ENCODE measurements around the gene GADL1.

The GADL1 gene, protein sequence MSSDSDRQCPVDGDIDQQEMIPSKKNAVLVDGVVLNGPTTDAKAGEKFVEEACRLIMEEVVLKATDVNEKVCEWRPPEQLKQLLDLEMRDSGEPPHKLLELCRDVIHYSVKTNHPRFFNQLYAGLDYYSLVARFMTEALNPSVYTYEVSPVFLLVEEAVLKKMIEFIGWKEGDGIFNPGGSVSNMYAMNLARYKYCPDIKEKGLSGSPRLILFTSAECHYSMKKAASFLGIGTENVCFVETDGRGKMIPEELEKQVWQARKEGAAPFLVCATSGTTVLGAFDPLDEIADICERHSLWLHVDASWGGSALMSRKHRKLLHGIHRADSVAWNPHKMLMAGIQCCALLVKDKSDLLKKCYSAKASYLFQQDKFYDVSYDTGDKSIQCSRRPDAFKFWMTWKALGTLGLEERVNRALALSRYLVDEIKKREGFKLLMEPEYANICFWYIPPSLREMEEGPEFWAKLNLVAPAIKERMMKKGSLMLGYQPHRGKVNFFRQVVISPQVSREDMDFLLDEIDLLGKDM

DNA sequence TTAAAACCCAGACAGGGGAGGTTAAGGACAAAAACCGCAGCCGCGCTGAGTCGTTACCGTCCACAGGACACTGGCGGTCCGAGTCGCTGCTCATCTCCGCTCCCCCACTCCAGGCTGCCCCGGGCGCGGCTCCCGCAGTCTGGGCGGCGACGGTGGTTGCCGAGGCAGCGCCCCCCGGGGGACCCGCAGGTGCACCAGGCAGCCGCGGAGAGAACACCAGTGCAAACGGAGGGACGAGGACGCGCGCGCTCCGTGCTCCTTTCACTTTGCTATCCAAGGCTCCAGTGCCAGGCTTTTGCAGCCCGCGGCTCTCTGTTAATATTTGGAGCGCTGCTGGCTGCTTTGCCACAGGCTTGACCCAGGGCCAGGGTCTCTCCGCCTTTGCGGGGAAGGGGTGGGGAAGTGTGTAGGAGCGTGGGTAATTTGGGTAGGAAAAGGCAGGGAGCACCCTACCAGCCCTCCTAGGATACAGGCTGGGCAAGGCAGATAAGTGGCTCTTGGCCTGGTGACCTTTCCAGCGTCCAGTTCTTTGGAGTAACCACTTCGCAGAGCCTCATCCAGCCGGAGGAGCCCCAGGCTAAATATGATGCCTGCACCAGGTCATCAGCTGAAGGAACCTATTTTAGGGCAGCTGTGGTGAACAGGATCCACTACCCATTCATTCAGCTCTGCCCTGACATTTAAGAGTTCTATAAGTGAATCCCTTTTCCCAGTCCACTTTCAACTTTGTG is at the start of gene GADL1:
Gene GADL1, minus strand, starts transcription at position 141 of the 731 bp plus-strand sequence. Its CDS starts 47 bp downstream, at position 94.
- DNase-seq (ENCODE audit: low read depth), result no peak

- DNase-seq (ENCODE audit: low read depth), result no peak
These were observed 49.7 kb upstream of the GADL1 start for GRCh38 chr3:30944124-30944523.

- DNase-seq (ENCODE audit: low read depth), result no peak
These were observed 48.7 kb upstream of the GADL1 start for GRCh38 chr3:30943206-30943605.

DNA sequence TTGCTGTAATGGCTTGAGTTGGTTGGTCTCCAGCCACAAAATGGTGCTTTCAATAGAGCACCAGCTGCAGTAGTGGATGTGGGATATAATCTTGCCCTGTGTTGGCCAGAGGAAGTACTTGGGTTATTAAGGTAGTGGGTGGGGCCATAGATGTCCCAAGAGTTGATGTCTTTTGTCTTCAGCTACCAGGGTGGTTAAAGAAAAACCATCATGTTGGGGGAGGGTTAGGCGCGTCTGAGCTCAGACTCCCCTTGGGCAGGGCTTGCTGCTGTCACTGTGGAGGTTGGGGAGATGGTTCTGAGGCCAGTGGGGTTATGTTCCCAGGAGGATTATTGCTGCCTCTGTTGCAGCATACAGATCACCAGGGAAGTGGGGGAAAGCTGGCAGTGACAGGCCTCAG is 46.9 kb upstream of the GADL1 start:
- no peak for DNase-seq (ENCODE audit: low read depth)

- DNase-seq (ENCODE audit: low read depth), result no peak
These were observed 46.3 kb upstream of the GADL1 start for GRCh38 chr3:30940740-30941139.

DNA sequence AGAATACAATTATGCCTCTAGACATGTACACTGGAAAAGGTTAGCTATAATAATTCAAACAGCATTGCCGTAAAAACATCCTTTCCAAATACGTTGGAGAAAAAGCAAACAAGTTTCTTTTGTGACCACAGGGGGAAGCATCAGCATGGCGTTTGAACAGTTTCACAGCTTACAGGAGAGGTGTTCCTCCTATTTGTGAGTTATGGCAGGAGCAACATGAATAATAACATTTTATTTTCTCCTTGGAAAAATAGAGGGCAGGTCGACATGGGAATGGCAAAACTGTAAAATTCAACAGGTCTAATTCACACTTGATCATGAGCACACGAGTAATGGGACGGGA is 39.7 kb upstream of the GADL1 start:
- DNase-seq (ENCODE audit: low read depth), result no peak

DNA sequence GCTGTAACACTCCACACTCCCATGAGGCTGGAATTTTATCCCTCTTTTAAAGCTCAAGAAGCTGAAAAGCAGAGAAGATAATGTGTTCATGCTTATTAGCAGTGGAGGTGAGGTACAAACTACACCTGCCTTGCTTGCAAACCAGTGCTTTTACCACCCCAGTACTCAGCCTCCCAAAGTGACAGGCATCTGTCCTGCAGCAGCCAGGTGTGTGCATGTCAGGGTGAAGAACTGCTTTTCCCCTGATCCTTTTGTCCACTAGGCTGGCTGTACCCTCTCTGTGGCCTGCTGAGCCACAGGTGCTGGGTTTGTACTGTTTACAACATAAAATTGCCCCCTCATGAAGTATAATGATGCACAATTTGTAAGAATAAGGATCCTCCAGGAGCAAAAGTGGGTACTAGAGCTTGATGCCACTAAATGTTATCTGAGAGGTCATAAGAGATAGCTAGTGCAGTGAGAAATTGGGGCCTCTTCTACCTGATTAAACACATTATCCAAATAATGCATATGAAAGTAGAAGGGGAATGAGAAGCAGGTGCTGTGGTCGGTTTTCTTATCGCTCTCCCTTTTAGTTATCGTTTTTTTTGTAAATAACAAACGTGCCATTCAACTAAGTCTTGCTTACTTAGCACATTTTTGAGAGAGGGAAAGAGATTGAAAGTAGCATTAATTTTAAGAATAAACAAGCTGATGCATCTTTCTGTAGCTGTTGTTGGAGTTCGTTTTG is 39.2 kb upstream of the GADL1 start:
- DNase-seq (ENCODE audit: low read depth), result no peak

- DNase-seq (ENCODE audit: low read depth), result no peak
These were observed 38.1 kb upstream of the GADL1 start for GRCh38 chr3:30932513-30933098.

DNA sequence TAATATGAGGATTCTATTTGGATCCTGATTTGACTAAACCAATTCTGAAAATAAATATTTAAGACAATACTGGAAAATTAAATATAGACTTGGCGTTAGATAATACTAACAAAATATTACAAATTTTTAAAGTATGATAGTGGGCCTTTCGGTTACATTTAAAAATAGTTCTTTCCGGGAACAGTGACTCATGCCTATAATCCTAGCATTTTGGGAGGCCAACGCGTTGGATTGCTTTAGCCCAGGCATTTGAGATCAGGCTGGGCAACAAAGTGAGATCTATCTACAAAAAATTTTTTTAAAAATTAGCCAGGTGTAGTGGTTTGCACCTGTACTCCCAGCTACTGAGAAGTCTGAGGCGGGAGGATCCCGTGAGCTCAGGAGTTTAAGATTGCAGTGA is 30.3 kb upstream of the GADL1 start:
- no peak for DNase-seq (ENCODE audit: low read depth)

DNA sequence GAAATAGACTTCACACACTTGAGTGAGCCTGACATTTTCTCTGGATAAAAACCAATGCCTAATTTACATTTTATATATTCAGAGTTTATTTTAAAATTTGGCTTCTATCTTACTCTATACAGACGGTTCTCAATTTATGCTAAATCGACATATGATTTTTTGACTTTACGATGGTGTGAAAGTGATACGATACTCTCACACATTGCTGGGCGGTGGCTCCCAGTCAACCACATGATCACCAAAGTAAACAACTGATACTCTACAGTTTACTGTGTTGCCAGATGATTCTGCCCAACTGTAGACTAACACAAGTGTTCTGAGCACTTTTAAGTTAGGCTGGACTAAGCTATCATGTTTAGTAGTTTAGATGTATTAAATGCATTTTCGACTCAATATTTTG is 25.1 kb upstream of the GADL1 start:
- no peak for DNase-seq (ENCODE audit: low read depth)

DNA sequence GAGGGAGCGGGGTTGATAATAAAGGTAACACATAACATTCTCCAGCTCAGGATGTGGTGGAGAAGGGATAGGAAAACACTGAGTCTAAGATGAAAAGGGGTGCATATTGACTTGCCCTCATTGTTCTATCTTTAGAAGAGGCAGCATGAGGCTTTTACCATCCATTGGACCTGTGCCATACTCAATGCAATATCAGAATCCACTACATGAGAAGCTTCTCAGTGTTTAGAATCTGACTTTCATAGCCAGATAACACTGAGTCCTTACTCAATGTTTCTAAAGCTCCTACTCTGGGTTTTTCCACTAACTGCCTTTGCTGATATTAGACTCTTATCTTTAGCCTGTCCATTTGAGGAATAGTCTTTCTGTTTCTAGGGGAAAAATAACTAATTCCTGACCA is 24.3 kb upstream of the GADL1 start:
- no peak for DNase-seq (ENCODE audit: low read depth)

DNA sequence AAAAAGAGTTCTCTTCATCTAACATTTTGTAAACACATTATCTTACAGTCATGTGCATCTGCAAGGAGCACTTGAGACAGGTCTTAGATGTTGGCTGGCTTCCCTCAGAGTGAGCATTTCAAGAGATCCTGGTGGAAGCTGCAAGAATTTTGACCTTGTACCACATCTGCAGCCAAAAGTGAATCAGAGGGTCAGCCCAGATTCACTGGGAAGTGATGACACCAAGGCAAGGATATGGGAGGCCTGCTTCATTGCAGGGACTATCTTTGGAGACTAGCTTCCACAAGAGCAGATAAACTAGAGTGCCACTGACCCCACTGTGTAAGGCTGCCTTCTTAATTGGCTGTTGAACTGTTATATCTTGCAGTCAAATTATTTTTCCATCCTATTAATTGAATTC is 21.3 kb upstream of the GADL1 start:
- no peak for DNase-seq (ENCODE audit: low read depth)

GRCh38 chr3:30914696-30915095 is 20.2 kb upstream of the GADL1 start:
- no peak for DNase-seq (ENCODE audit: low read depth)

GRCh38 chr3:30913176-30913575 is 18.7 kb upstream of the GADL1 start:
- no peak for DNase-seq (ENCODE audit: low read depth)

- no peak for DNase-seq (ENCODE audit: low read depth)
These were observed 17.8 kb upstream of the GADL1 start for GRCh38 chr3:30912301-30912700.

DNA sequence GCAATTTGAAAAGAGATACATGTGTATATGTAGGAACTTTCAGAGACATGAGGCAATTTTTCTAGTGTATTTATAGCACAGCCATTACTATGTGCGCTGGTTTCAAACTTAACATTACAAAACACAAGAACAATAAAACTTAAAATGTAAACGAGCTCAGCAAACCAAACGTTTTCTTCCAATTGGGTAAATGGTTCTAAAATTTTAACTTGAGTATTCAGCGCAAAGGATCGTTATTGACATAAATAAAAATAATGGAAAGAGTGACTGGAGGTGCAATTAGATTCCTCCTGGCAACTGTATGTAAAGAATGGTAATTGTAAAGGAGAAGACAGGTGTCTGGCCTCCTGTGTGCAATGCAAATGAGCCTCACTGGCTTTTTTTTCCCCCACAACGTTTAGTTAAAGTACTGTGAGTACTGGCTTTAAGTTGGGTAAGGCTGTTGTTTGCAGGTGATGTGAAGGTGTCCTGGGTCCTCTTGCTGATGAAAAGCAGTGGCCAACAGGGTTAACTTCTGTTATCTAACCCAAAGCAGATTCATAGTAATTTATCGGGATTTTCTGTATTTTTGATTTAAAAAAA is 14.1 kb upstream of the GADL1 start:
- DNase-seq (ENCODE audit: low read depth), result no peak

- DNase-seq (ENCODE audit: low read depth), result no peak
These were observed 10.5 kb upstream of the GADL1 start for GRCh38 chr3:30904996-30905395.

- no peak for DNase-seq (ENCODE audit: low read depth)
These were observed 868 bp upstream of the GADL1 start for GRCh38 chr3:30895329-30895728.

DNA sequence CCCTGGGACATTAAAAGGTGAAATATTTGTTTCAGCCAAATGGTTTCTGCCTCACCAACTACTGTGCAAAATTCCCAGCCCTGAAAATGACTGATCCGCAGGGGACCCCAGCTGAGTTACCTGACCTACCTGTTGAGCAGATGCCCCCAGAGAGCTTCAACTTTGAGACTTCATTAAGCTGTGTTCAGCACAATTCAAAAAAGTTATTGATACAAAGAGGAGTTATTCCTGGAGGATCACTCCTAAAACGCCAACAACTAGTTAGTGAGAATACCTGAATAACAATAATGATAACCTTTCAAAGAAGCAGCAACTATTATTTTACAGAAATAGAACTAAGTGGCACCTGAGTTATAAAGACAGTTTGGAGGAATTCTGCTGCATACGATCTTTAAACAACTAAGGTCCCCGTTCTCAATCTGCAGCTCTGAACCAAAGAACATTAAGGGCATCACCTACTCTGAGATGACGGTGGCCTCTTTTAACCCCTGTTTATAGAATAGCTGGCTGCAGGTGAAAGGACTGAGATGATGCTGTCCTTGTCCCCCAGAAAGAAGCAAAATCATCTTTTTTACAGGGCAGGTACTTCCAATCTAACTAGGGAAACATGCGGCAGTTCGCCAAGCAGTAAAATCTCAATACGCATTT is 659 bp downstream of the GADL1 start:
- DNase-seq (ENCODE audit: low read depth), result no peak

DNA sequence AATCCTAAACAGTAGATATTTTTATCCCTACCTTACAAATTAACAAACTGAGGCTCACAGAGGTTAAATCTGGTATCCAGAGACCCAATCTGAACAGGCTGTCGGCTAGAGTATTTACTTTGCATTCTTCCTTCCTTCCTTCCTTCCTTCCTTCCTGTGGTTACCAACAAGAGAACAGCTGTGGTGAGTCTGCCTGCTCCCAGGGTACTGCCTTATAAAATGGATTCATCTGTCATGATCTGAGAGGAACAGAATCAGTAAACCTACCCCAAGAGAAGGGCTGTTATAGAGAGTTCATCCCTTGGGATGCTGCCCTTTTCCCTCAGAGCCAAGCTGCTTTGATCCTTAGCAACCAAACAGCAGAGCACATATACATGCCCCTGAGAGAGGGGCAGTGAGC is 3.6 kb downstream of the GADL1 start:
- DNase-seq (ENCODE audit: low read depth), result no peak

DNA sequence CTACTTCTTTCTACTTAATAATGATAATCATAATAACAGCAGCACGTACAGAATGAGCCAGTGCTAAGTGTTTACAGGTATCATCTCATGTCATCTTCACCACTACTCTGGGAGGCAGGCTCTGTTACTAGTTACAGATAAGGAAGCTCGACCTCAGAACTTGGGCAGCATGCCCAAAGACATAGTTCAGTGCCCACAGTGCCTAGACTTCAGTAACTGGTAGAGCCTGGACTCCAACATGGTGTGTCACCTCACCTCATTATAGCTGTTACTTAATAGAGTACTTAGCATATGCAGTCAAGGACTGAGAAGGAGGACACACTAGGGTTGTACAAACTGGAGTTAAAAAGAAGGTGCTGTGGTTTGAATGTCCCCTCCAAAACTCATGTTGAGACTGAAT is 7.6 kb downstream of the GADL1 start:
- no peak for DNase-seq (ENCODE audit: low read depth)

DNA sequence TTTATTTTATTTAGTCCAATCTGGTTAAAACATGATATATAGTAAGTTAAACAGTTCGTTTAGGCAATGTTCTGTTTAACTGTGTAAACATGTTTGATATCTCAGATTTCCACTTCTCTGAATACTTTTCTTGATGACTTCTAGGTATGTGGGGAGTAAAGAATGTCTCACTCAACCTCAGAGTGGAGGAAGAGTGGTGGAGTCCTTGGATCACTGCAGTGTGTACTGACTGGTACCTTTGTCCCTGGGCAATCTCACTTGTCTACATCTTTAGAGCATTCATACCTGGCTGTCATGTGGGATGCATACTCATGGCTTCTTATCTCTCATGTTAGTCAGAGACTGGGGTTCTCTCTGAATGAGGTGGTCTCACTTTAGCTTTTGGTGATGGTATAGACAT is 15.6 kb downstream of the GADL1 start:
- no peak for DNase-seq (ENCODE audit: low read depth)
